IgD-negative memory B cell (primary cell): ENCODE measurements around the gene TAPBPL. TPM values are rescaled to one million over a fixed set of nuclear protein-coding genes. Genes with fewer than 3 reads are reported as not detected.
"Not testable (repeated sequence)": the region's sequence is repeated elsewhere in the genome, so short reads cannot be mapped to it uniquely, and the experiment has no call there.

Experiments
- H3K27ac Mint-ChIP-seq, 3 donors: one replicate each; pipeline ENCODE4 v1.8.0; 2020 to 2022; ENCODE audit warnings: mild to moderate bottlenecking in 3 of 3, mixed read lengths in 3 of 3, moderate library complexity in 1 of 3
- H3K27me3 Mint-ChIP-seq: one replicate; pipeline ENCODE4 v1.8.0; 2021; ENCODE audit warnings: mixed read lengths
- H3K36me3 Mint-ChIP-seq: one replicate; pipeline ENCODE4 v1.8.0; 2020; ENCODE audit warnings: mild to moderate bottlenecking, mixed read lengths
- H3K4me1 Mint-ChIP-seq, 3 donors: one replicate each; pipeline ENCODE4 v1.8.0; 2020 to 2022; ENCODE audit warnings: mixed read lengths in 3 of 3, mild to moderate bottlenecking in 1 of 3
- H3K4me3 Mint-ChIP-seq, 4 donors: one replicate each; pipeline ENCODE4 v1.8.0; 2020 to 2022; ENCODE audit warnings: mild to moderate bottlenecking in 4 of 4, mixed read lengths in 4 of 4, moderate library complexity in 3 of 4
- H3K9me3 Mint-ChIP-seq, 3 donors: one replicate each; pipeline ENCODE4 v1.8.0; 2020 to 2021; ENCODE audit warnings: mixed read lengths in 3 of 3, mild to moderate bottlenecking in 1 of 3
- polyA plus RNA-seq: library from polyadenylated mRNA; unstranded; fragments of 300-500 nt; fragmentation: Illumina TruSeq; gene quantifications from one replicate; pipeline ENCODE4 v1.2.3, GENCODE V29; 2021

The TAPBPL gene
- polyA plus RNA-seq, 1 donor from 2014 or later = 125 TPM

- Mint-ChIP-seq H3K27me3 (no peaks in the 10 kb centered on the region), H3K27ac (peak overlapping the region; percentile 86 to 98 (median 94)), H3K4me1 (peaks cover 52 to 86% (median 68%) of the 10 kb centered on the region in 3 donors), H3K36me3 (peaks cover 10% of the 10 kb centered on the region), H3K9me3 (no peaks in the 10 kb centered on the region), H3K4me3 (no peak overlapping the region)
Observed at GRCh38 chr12:6464531-6464930, 12.7 kb downstream of the TAPBPL start.

GRCh38 chr12:6465467-6466183 lies 13.8 kb downstream of the TAPBPL start:
- Mint-ChIP-seq H3K4me3 (peak overlapping the region in 3 of 4 donors; percentile 15 to 83 (median 61)), H3K27me3 (no peaks in the 10 kb centered on the region), H3K9me3 (no peaks in the 10 kb centered on the region), H3K4me1 (peaks cover 54 to 81% (median 62%) of the 10 kb centered on the region in 3 donors), H3K36me3 (peaks cover 10% of the 10 kb centered on the region), H3K27ac (peak overlapping the region; percentile 72 to 95 (median 86))

- no peaks in the 10 kb centered on the region for H3K27me3 Mint-ChIP-seq
- H3K36me3 Mint-ChIP-seq = peaks cover 6% of the 10 kb centered on the region
- peak overlapping the region in 2 of 4 donors; percentile 61 to 96 for H3K4me3 Mint-ChIP-seq
- peaks cover 50 to 77% (median 57%) of the 10 kb centered on the region in 3 donors for H3K4me1 Mint-ChIP-seq
- H3K9me3 Mint-ChIP-seq = no peaks in the 10 kb centered on the region
- peak overlapping the region in 1 of 3 donors; percentile 86 for H3K27ac Mint-ChIP-seq
Observed at GRCh38 chr12:6466184-6466573, 14.3 kb downstream of the TAPBPL start.

- H3K36me3 Mint-ChIP-seq, H3K9me3 Mint-ChIP-seq, H3K27me3 Mint-ChIP-seq: not testable (repeated sequence)
- H3K27ac Mint-ChIP-seq = peak overlapping the region; percentile 66 to 88 (median 86)
- peak overlapping the region in 3 of 4 donors; percentile 10 to 96 (median 14) for H3K4me3 Mint-ChIP-seq
- H3K4me1 Mint-ChIP-seq = peaks cover 45 to 74% (median 53%) of the 10 kb centered on the region in 3 donors
Observed at GRCh38 chr12:6466751-6467150, 14.9 kb downstream of the TAPBPL start.

- peaks cover 38 to 66% (median 45%) of the 10 kb centered on the region in 3 donors for H3K4me1 Mint-ChIP-seq
- not testable (repeated sequence) for H3K9me3 Mint-ChIP-seq, H3K27me3 Mint-ChIP-seq, H3K36me3 Mint-ChIP-seq
- H3K27ac Mint-ChIP-seq = peak overlapping the region; percentile 56 to 86 (median 85)
- H3K4me3 Mint-ChIP-seq = peak overlapping the region in 2 of 4 donors; percentile 65 to 96
Observed at GRCh38 chr12:6467571-6468282, 15.9 kb downstream of the TAPBPL start.

GRCh38 chr12:6468283-6468575 lies 16.4 kb downstream of the TAPBPL start:
- Mint-ChIP-seq H3K27ac (peak overlapping the region; percentile 71 to 85 (median 76)), H3K27me3 (no peaks in the 10 kb centered on the region), H3K4me1 (peaks cover 37 to 61% (median 41%) of the 10 kb centered on the region in 3 donors)

GRCh38 chr12:6469092-6469491 lies 17.2 kb downstream of the TAPBPL start:
- Mint-ChIP-seq H3K27ac (peak overlapping the region in 2 of 3 donors; percentile 76 to 80), H3K9me3 (no peaks in the 10 kb centered on the region), H3K4me3 (peak overlapping the region; percentile 90 to 98 (median 97)), H3K36me3 (peaks cover 6% of the 10 kb centered on the region), H3K4me1 (peaks cover 33 to 55% (median 39%) of the 10 kb centered on the region in 3 donors), H3K27me3 (no peaks in the 10 kb centered on the region)

More at GRCh38 chr12:6468283-6468575, 16.4 kb downstream of the TAPBPL start:
- H3K4me3 Mint-ChIP-seq = peak overlapping the region; percentile 21 to 96 (median 70)
- no peaks in the 10 kb centered on the region for H3K9me3 Mint-ChIP-seq
- H3K36me3 Mint-ChIP-seq = peaks cover 6% of the 10 kb centered on the region

GRCh38 chr12:6469609-6470374 lies 17.9 kb downstream of the TAPBPL start:
- Mint-ChIP-seq H3K4me1 (peaks cover 33 to 48% (median 39%) of the 10 kb centered on the region in 3 donors), H3K27me3 (peaks cover 1% of the 10 kb centered on the region), H3K4me3 (peak overlapping the region; percentile 90 to 98 (median 97)), H3K9me3 (no peaks in the 10 kb centered on the region), H3K36me3 (peaks cover 6% of the 10 kb centered on the region), H3K27ac (peak overlapping the region; percentile 86 to 96 (median 95))

- Mint-ChIP-seq H3K27me3 (peaks cover 1% of the 10 kb centered on the region), H3K4me3 (peak within 1 kb of the TSS; percentile 90 to 98 (median 97)), H3K36me3 (peaks cover 6% of the 10 kb centered on the region), H3K9me3 (no peaks in the 10 kb centered on the region), H3K27ac (peak within 1 kb of the TSS; percentile 86 to 96 (median 95)), H3K4me1 (peaks cover 30 to 45% (median 36%) of the 10 kb centered on the region in 3 donors)
Observed at GRCh38 chr12:6470375-6471163, 18.7 kb downstream of the TAPBPL start, which contains the start of gene VAMP1. Gene VAMP1 (minus strand): TSS chr12:6470677. CDS start chr12:6470531, 146 bp downstream.

GRCh38 chr12:6471989-6472360 lies 20.1 kb downstream of the TAPBPL start:
- H3K9me3 Mint-ChIP-seq = no peaks in the 10 kb centered on the region
- H3K4me3 Mint-ChIP-seq = peak overlapping the region; percentile 0 to 96 (median 66)
- H3K36me3 Mint-ChIP-seq = peaks cover 4% of the 10 kb centered on the region
- peaks cover 1% of the 10 kb centered on the region for H3K27me3 Mint-ChIP-seq
- peaks cover 23 to 33% (median 25%) of the 10 kb centered on the region in 3 donors for H3K4me1 Mint-ChIP-seq
- H3K27ac Mint-ChIP-seq = no peak overlapping the region

GRCh38 chr12:6472491-6472890 lies 20.6 kb downstream of the TAPBPL start:
- Mint-ChIP-seq H3K9me3 (no peaks in the 10 kb centered on the region), H3K4me1 (peaks cover 20 to 28% (median 20%) of the 10 kb centered on the region in 3 donors), H3K36me3 (no peaks in the 10 kb centered on the region), H3K27me3 (peaks cover 1% of the 10 kb centered on the region), H3K27ac (no peak overlapping the region), H3K4me3 (peak overlapping the region in 1 of 4 donors; percentile 96)

- not testable (repeated sequence) for H3K9me3 Mint-ChIP-seq, H3K27ac Mint-ChIP-seq, H3K36me3 Mint-ChIP-seq, H3K4me1 Mint-ChIP-seq, H3K27me3 Mint-ChIP-seq, H3K4me3 Mint-ChIP-seq
Observed at GRCh38 chr12:6475233-6475975, 23.6 kb downstream of the TAPBPL start.

- peaks cover 1% of the 10 kb centered on the region for H3K27me3 Mint-ChIP-seq
- H3K27ac Mint-ChIP-seq = no peak overlapping the region
- no peaks in the 10 kb centered on the region for H3K9me3 Mint-ChIP-seq
- H3K4me3 Mint-ChIP-seq = no peak overlapping the region
- no peaks in the 10 kb centered on the region for H3K36me3 Mint-ChIP-seq
- H3K4me1 Mint-ChIP-seq = peaks cover 0 to 2% (median 2%) of the 10 kb centered on the region in 3 donors
Observed at GRCh38 chr12:6476489-6476888, 24.6 kb downstream of the TAPBPL start.
